Inflammatory macrophage (primary cell): ENCODE measurements around the gene BBS9.
"Not testable (repeated sequence)": the region's sequence is repeated elsewhere in the genome, so short reads cannot be mapped to it uniquely, and the experiment has no call there.

ENCODE experiments used
- DNase-seq, 2 donors: peaks; one replicate each; pipeline ENCODE4 v3.0.0-alpha.2; 2020 to 2022

BBS9 gene

DNA sequence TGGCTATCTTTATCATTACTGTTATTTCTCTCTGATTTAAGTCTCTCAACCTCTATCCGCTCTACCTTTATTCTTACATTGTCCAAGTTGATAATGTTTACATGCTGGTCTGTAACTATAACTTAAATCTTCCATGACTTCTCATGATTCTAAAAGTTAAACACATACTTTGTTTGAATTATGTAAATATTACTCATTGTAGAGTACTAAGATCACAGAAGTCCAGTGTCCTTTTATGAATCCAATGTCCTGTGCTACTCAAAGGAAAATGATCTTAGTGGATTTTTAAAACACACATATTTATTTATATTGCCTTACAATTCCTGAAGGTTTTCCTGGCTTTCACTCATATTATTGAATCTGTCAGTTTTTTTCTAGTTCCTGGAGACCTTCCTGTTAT lies 70.9 kb downstream of the BBS9 start:
- no peak for DNase-seq

DNA sequence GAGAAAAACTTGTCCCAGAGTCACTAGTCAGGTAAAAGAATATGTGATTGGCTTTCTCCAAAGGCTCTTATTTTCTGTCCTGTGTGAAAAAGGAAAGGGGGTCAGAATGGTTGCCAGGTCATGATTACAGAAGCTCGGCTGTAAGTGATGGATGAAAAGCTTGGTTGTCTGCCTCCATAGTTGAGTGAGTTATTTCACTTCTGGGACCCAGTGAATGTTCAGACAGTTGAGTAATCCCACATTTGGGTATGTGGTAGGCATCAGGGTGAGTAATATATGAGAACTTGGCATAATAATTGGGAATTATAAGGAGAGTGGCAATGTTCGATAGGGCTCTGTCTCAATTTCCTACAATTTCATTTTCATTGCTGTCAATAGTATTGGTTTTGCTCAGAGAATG lies 72.5 kb downstream of the BBS9 start:
- no peak for DNase-seq

DNA sequence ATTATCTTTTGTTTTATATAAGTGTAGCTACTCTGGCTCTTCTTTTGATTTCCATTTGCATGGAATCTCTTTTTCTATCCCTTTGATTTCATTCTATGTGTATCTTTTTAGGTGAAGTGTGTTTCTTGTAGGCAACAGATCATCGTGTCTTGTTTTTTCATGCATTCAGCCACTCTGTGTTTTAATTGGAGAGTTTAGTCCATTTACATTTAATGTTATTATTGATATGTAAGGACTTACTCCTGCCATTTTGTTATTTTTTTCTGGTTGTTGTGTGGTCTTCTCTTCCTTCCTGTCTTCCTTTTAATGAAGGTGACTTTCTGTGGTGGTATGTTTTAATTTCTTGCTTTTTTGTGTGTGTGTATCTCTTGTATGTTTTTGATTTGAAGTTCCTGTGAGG lies 81.6 kb downstream of the BBS9 start:
- no peak for DNase-seq

DNA sequence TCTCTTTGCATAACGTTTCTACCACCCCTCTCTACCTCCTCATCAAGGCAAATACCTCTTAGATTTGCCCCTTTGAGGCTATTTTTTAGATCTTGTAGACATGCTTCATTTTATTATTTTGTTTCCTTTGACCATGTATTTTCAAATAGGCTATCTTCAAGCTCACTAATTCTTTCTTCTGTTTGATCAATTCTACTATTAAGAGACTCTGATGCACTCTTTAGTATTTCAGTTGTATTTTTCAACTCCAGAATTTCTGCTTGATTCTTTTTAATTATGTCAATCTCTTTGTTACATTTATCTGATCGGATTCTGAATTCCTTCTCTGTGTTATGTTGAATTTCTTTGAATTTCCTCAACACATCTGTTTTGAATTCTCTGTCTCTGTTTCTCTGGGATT lies 82.8 kb downstream of the BBS9 start:
- no peak for DNase-seq

DNA sequence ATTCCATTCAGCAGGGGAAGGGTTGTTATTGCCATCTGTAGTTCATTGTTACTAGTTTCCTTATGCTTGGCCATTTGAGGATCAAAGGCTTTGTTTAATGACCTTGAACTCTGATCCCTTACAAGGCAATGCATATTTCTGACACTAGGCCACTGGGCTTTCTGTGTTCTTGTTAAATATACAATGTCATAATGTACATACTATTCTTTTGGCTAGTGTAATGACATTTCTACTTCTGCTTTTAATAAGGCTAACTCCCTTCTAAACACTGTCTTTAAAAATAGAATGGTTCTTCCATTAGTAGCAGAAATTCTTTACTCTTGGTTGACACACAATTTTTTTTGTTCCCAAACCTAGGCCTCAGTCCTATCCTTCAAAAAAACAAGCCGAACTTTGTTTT lies 86.6 kb downstream of the BBS9 start:
- DNase-seq = no peak

DNA sequence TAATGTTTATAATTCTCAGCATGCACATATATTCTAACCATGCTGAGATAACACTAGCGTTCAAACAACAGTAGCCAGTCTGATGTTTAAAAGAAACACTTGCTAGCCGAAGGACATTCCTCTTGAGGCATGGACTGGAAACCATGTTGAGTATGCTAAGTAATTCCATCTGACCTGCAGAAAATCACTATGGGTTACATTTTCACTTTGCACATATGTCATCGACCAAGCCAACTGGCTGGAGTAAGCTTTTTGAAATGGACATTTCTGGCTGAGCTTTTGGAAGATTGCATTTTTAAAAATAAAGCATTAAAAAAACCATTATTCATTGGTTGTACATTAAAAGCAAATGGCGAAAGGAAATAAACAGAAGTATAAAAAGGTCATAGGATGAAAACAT lies 88.2 kb downstream of the BBS9 start:
- no peak for DNase-seq

DNA sequence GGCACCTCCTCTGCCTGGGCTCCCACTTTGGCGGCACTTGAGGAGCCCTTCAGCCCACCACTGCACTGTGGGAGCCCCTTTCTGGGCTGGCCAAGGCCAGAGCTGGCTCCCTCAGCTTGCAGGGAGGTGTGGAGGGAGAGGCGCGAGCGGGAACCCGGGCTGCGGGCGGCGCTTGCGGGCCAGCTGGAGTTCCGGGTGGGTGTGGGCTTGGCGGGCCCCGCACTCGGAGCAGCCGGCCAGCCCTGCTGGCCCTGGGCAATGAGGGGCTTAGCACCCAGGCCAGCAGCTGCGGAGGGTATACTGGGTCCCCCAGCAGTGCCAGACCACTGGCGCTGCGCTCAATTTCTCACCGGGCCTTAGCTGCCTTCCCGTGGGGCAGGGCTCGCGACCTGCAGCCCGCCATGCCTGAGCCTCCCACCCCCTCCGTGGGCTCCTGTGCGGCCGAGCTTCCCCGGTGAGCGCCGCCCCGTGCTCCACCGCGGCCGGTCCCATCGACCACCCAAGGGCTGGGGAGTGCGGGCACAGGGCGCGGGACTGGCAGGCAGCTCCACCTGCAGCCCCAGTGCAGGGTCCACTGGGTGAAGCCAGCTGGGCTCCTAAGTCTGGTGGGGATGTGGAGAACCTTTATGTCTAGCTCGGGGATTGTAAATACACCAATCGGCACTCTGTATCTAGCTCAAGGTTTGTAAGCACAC lies 89.6 kb downstream of the BBS9 start:
- DNase-seq = not testable (repeated sequence)

DNA sequence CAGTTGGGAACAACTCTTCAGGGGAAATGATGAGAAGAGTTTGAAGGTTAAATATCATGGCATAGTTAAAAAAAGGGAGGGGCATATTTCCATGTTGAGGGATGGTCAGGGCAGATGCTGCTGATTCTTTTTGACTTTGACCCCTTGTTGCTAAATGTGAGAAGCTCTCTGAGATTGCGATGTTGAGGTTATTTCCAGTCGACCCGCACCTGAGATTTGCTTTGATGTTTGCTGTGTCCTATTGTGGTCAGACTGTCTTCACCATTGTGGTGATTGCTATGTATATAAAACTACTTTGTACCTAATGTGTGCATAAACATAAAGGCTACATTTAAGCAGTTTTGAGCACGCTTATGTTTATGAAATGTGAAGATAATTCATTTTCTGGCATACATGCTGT lies 90.9 kb downstream of the BBS9 start:
- DNase-seq = no peak

DNA sequence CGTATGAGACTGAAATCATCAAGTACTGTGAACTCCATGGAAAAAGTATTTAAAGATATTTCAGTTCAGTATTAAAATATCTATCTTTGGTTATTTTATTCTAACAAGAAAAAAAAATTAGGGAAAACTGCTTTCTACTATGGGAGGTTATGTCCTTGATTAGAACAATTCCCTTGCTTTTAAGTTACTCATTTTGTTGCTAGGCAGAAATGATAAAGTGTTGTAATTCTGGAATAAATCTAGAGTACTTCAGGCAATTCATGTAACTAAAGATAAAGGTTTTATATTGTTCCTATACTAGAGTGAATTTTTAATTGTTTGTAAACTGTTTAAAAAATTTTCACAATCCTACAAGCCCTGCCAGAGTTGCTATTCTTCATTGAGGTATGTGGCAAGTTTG lies 92.0 kb downstream of the BBS9 start:
- DNase-seq = no peak

DNA sequence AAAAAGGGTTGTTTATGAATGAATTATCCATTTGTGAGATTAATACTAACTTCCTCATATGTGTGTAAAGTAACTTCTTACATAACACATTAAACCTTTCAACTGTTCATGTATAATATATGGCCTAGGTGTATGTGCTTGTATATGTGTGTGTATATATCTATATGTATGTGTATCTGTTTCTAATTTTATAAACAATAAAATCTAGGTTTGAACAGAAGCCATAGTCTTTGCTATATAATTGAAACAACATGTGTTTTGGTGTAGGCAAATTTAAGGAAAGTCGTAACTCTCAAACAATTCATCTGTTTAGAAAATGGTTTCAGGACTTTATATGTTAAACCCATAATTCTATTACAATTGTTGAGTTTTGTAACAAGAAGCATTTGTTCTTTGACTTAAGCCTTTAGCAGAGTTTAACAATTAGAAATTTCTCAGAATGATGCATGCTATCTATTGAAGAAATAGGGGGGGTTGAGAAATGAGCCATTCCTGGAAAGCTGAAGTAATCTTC lies 103.3 kb downstream of the BBS9 start:
- no peak for DNase-seq

DNA sequence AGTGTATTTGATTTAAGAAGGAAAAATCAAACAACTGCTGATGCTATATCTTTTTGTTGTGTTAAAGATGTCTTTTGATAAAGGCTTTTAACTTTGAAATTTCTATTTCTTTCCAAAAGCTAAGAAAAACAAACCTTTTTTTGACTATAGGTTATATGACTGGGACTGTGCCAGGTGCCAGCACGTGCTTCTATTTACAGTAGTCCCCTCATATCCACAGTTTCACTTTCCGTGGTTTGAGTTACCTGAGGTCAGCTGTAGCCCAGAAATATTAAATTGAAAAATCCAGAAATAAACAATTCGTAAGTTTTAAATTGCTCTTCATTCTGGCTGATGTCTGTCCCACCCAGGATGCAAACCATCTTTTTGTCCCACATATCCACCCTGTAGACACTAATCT lies 104.3 kb downstream of the BBS9 start:
- no peak for DNase-seq

DNA sequence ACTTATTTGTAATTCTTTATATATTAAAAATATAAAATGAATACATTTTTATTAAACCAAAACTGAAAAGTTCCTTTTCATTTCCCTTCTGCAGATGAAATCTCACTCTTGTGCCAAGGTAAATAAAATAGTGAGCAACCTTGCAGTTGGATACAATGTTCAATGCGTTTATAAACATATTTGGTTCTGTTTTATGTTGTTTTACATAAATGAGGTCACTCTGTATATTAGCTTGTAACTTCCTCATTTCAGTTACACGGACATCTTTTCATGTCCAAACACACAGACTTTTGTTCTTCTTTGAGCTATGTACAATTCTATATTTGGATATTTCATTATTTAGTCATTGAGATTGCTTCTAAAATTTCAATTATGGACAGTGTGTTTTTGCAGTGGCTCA lies 107.7 kb downstream of the BBS9 start:
- DNase-seq = peak; percentile 3 to 45

DNA sequence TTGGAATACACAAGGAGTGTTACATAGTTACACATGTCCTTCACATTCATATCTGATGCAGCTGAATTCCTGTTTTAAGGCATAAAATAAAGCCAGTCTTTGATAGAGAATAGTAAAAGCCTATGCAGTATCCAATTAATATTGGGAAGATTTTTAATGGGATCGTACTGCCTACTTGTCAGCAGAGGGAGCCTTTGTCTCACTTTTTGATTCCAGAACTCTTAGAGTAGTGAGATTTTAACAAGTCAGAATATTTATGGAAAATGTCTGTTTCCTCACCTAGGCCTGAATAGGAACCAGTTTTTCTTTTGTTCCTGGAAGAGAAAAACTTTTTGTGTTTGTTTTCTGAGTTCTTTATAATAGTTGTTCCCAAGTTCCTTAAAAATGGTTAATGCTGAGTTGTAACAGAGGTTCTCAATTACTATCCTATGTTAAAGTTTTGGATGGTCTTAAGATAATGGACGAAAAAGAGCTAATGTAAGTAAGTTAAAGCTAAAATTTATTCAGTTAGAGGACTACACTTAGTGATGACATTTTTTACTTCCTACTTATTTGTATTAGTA lies 114.0 kb downstream of the BBS9 start:
- DNase-seq = peak; percentile 13 to 30

DNA sequence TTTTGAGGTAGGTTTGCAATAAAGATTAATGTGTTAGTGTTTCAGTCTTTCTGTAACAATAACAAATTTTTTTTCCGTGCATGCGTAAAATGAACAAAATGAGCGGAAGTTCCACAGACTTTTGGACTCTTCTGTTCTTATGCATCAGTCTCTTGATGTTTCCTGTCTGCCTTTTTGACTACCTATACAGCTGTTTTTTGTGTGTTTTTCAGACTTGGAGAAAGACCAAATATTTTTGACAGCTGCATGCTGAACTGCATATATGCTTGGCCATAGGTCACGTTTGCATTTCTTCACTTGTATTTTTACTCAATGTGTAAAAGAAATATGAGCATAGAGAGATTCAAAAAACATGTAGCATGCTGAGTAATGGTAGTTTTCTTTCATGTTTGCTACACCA lies 119.3 kb downstream of the BBS9 start:
- DNase-seq = no peak

DNA sequence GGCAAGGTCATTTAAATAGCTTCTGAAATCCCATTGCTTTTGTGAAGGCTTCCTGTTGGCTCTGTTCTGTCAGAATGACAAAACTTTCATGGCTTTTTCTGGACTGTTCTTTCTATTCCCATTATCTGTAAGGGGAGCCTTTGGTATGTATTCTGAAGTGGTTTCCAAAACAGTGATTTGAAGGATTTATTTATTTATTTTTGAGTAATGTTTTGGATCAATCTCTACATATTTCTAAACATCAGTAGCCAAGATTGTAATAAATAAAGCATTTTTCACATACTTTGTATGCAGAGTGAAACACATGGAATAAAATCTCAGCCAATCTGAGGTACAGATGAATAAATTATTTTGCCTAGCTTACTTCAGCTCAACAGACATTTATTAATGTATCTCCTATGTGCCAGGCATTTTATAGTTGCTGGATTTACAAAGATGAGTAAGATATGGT lies 121.1 kb downstream of the BBS9 start:
- DNase-seq = no peak

DNA sequence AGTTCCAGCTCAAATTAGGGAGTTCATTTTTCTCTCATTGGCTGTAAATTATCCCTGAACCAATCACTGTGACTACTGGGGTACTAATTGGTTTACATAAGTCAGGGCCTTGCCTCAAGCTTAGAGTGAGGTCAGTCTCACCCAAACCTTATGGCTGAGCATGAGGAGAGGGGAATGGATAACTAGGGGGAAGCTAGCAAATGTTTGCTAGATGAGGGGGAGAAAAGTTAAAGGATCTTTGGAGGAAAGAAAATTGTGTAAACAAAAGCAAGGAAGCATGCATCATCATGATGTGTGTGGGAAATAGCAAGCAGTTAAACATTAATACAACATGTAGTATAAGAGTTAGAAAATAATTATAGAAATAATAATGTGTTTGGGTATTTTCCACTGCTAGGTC lies 121.9 kb downstream of the BBS9 start:
- DNase-seq = no peak

DNA sequence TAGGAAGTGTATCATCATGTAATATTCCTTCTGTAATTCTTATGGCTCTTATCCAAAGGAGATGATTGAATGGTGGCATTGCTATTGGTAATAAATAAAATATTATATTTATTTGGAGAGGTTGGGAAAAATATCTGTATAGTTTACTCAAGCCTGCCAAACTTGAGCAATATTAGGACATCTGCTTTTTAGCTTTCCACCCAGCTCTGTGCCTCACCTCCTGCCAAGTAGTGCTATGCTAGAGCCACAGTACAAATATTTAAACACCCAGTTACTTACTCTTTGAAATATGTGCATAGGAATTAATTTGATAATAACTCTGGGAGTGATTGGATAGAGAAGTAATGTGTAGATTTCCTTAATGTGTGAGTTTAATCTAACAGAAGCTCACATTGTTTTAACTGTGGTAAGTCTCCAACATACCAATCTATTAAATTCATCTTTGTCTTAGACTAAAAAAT lies 129.2 kb downstream of the BBS9 start:
- DNase-seq = no peak

DNA sequence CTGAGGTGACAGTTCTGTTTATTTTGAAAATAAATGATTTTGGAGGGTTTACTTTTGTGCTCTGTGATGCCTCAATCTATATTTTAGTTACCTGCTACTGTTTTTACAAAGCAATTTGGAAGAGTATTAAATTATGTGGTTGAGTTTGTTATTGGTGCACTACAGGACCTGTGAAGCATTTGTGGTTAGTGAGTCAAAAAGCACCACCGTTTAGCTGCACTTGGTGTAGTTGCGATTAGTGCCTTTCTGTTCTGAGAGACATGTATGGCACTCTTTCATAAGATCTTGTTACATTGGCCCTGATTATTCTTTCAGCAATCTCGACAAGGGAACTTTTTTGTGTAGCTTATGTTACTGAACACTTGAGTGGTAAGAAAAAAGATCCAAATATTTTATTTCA lies 132.2 kb downstream of the BBS9 start:
- no peak for DNase-seq

DNA sequence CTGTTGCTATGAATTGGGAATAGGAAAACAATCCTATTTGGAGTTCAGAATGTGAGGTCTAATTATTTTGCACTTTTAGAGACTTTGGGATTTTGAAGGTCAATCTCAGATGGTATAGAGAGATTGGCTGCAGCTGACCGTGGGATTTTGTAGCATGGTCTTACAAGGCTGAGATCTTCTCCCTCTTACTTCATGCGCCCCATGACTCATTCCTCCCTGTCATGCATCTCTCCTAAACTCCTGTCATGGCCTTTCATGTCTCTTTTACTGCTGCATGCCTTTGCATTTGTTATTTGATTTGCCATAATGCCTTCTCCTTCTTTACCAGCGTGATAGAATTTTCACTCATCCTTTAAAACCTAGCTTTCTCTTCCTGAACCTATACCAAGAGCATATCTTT lies 133.1 kb downstream of the BBS9 start:
- no peak for DNase-seq

DNA sequence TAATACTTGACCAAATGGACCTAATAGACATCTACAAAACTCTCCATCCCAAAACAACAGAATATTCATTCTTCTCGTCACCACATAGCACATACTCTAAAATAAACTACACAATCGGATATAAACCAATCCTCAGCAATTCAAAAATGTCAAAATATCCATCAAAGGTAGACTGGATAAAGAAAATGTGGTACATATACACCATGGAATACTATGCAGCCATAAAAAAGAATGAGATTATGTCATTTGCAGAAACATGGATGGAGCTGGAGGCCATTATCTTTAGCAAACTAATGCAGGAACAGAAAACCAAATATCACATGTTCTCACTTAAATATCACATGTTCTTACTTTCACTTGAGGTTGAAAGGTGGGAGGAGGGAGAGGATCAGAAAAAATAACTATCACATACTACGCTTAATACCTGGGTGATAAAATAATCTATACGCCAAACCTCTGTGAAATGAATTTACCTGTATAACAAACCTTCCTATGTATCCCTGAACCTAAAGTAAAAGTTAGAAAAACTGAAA lies 142.5 kb downstream of the BBS9 start:
- DNase-seq = not testable (repeated sequence)

DNA sequence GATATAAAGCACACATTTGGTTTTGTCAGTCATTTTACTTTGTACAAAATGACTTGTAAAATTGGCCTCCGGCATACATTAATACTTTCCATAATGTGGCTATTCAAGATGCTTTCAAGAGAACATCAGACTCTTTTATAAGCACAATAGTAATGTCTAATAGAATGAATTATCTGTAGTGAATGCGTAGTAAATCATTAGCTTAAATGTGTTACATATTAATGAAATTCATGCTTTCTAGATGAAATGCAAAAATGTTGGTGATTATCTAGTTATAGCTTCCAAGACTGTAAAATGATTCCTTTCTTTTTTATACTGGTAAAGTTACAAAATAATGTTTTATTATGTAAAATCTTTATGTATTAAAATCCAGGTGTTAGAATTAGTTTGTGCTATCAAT lies 144.0 kb downstream of the BBS9 start:
- DNase-seq = no peak

DNA sequence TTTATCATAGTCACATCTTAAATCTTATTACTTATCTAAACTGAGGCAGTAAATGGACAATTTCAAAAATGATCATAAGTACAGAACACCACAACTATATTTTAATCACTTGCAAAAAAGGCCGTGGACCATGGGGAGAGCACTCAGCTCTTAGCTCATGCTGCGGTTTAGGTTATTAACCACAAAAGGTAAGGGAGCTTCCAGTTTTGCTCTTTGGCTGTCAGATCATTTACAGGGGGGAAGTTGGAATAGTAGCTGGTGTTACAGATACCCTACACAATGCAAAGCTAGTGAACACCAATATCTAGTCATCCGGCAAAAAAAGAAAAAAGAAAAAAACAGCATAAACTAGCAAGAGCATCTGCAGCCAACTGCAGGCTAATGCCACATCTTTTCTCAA lies 147.0 kb downstream of the BBS9 start:
- DNase-seq = no peak

DNA sequence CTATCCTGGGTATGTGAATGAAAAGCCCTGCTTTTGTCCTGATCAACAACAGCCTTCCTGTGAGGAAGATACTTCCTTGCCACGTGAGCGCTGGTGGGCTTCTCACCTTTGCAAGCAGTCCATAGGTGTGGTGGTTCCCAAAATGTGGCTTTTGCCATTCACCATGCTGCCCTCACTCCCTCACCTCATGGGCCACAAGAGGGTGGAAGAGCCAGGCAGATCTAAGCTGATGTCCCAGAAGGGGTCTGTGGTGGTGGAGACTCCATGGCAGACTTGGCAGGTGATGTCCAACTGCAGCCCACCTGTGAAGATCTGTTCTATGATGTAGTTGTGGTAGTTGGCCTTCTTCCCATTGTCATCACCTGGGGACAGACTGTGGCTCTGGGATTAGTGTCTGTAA lies 147.4 kb downstream of the BBS9 start:
- no peak for DNase-seq

DNA sequence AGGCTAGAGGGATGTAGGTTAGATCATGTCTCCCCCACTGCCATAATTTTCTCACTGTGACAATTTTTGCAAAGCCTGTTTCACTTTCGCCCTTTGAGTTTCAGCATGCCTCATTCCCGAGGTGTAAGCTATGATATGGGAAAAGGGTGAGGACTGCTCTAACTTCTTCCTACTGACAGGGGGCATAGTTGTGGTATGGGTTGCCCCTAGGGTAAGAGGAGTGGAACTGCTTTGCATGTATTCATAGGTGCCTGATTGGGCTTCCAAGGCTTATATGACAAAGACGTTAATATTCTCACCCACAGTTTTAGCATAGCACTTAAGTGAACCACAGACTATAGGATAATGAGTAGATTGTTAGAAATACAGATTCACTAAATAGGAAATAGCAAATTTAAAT lies 148.7 kb downstream of the BBS9 start:
- DNase-seq = no peak
